HUES64 (cell line): ENCODE measurements around the gene PPP1R9B.

Experiments used
- H3K27ac ChIP-seq: 2 replicates; pipeline ENCODE4 v1.7.0; 2013; ENCODE audit warnings: low read depth, low read length, inconsistent platforms
- H3K27me3 ChIP-seq: 2 replicates; pipeline ENCODE4 v1.6.1; 2013; ENCODE audit warnings: mild to moderate bottlenecking, low read length; ENCODE audit not compliant: insufficient read depth
- H3K36me3 ChIP-seq: 2 replicates; pipeline ENCODE4 v1.6.1; 2013; ENCODE audit warnings: mild to moderate bottlenecking, low read length; ENCODE audit not compliant: insufficient read depth
- H3K4me1 ChIP-seq: 2 replicates; pipeline ENCODE4 v1.6.1; 2013; ENCODE audit warnings: mild to moderate bottlenecking, low read length, moderate library complexity; ENCODE audit not compliant: insufficient read depth
- H3K4me3 ChIP-seq: 2 replicates; pipeline ENCODE4 v1.5.1; 2013; ENCODE audit warnings: mild to moderate bottlenecking, low read length, moderate library complexity
- H3K9ac ChIP-seq: 2 replicates; pipeline ENCODE4 v1.6.1; 2013; ENCODE audit warnings: mild to moderate bottlenecking, low read depth, low read length
- H3K9me3 ChIP-seq: 2 replicates; pipeline ENCODE4 v1.6.1; 2013; ENCODE audit warnings: low read depth, low read length; ENCODE audit not compliant: insufficient read depth
- WGBS: fragments of 150-250, 120-280 bp; methylation state at CpG from one replicate; pipeline ENCODE4 v1.1.7; 2013; ENCODE audit warnings: missing lambda C conversion rate; 5-methylcytosine and 5-hydroxymethylcytosine counted together

The PPP1R9B gene

DNA sequence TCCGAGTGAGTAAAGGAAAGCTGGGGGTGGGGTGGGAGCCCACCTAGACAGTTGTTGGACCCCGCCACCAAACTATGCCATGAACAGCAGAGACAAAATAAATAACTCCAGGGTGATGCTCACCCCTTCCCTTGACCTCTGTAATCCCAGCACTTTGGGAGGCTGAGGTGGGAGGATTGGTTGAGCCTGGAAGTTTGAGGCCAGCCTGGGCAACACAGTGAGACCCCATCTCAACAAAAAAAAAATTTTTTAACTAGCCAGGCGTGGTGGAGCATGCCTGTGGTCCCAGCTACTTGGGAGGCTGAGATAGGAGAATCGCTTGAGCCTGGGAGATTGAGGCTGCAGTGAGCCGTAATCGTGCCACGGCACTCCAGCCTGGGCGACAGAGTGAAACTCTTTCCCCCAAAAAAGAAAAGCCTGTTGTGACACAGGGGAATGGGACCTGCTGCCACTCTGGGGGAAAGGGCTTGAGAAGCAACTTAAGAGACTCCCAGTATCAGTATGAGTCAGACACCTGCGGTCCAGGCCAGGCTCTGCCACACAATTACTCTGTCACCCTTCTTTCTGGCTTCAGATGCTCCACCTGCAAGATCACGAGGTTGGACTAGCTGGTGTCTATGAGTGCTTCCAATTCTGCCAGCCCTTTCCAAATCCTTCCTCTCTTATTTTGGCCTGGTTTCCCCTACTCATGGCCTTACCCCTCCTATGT lies 20.3 kb upstream of the PPP1R9B start:
- H3K36me3 ChIP-seq, result no peaks in the 10 kb centered on the region
- no peak overlapping the region for H3K27ac ChIP-seq
- H3K4me3 ChIP-seq, result no peak overlapping the region
- WGBS, result 93% methylated on average over 10 of the region's 10 CpGs
- no peaks in the 10 kb centered on the region for H3K9me3 ChIP-seq
- H3K9ac ChIP-seq, result no peak overlapping the region
- peaks cover 4% of the 10 kb centered on the region for H3K4me1 ChIP-seq
- no peaks in the 10 kb centered on the region for H3K27me3 ChIP-seq

DNA sequence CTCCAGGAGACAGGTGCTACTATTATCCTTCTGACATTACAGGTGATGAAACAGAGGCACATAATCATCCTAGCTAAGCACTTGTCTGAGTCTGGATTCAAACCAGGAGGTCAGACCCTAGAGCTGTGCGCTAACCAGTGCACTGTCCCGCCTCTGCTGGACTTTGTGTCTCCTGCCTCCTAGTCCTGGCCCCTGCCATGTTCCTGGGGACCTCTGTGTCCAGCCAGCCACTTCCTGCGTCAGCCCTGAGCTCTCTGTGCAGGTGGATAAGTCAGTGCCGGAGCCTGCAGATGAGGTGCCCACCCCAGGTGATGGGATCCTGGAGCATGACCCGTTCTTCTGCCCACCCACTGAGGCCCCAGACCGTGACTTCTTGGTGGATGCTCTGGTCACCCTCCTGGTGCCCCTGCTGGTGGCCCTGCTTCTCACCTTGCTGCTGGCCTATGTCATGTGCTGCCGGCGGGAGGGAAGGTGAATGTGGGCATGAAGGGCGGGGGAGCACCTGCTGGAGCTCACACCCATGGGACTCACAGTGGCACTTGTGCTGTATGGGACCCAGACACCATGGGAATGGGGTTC lies 19.5 kb upstream of the PPP1R9B start:
- Histone ChIP-seq H3K4me1 (peaks cover 4% of the 10 kb centered on the region), H3K9ac (no peak overlapping the region), H3K36me3 (no peaks in the 10 kb centered on the region), H3K27me3 (no peaks in the 10 kb centered on the region), H3K4me3 (no peak overlapping the region), H3K9me3 (no peaks in the 10 kb centered on the region), H3K27ac (no peak overlapping the region)
- WGBS, result 90% methylated on average over 9 of the region's 9 CpGs

DNA sequence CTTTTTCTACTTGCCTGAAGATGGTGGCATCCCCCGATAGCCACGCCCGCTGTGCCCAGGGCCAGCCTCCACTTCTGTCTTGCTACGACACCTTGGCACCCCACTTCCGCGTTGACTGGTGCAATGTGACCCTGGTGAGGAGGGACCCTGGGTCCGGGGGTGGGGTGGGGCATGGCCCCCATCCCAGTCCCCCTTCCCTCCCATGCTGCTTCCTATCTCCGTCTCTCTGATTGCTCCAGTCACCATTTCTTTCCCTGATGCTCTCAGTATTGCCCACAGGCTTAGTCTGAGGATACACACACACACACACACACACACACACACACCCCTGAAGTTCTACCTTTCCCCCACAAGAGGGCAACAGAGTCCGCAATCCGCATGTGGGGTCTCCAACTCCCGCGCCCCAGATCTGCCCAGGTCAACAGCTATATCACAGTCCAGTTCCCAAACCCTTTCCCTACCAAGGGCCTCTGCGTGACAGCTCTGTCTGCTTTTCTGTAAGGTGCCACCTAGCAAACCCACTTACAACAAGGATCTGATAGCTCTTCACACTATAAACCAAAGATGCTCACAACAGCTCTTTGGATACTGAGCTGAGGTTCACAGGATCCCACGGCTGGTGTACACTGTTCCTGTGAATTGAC lies 18.8 kb upstream of the PPP1R9B start:
- H3K4me1 ChIP-seq, result peaks cover 4% of the 10 kb centered on the region
- 54% methylated on average over 14 of the region's 14 CpGs for WGBS
- no peak overlapping the region for H3K9ac ChIP-seq
- H3K27ac ChIP-seq, result no peak overlapping the region
- no peak overlapping the region for H3K4me3 ChIP-seq
- H3K36me3 ChIP-seq, result no peaks in the 10 kb centered on the region
- H3K27me3 ChIP-seq, result no peaks in the 10 kb centered on the region
- H3K9me3 ChIP-seq, result no peaks in the 10 kb centered on the region

DNA sequence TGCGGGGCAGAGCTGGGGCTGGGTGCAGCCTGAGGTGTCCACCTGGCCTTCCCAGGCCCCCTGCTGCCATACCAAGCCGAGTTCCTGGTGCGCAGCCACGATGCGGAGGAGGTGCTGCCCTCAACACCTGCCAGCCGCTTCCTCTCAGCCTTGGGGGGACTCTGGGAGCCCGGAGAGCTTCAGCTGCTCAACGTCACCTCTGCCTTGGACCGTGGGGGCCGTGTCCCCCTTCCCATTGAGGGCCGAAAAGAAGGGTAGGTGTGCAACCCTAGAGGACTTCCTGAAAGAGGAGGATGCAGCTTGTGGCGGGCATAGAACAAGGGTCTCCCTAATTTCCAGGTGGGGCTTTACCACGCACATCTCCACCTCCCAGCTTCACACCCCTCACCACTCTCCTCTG lies 17.8 kb upstream of the PPP1R9B start:
- Histone ChIP-seq H3K4me3 (no peak overlapping the region), H3K9ac (no peak overlapping the region), H3K27ac (no peak overlapping the region), H3K27me3 (no peaks in the 10 kb centered on the region), H3K9me3 (no peaks in the 10 kb centered on the region), H3K36me3 (no peaks in the 10 kb centered on the region), H3K4me1 (no peaks in the 10 kb centered on the region; the same call in none of the 2 replicates)
- 87% methylated on average over 13 of the region's 13 CpGs for WGBS

DNA sequence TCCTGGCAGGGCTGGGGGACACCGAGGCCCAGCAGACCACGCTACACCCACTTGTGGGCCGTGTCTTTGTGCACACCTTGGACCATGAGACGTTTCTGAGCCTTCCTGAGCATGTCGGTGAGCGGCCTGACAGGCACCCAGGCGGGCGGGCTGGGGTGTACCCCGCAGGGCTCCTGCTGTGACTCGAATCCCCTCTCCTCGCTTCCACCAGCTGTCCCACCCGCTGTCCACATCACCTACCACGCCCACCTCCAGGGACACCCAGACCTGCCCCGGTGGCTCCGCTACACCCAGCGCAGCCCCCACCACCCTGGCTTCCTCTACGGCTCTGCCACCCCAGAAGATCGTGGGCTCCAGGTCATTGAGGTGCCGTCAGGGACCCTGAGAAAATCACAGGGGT lies 16.9 kb upstream of the PPP1R9B start:
- Histone ChIP-seq H3K27ac (no peak overlapping the region), H3K9me3 (no peaks in the 10 kb centered on the region), H3K27me3 (no peaks in the 10 kb centered on the region), H3K4me1 (no peaks in the 10 kb centered on the region; the same call in 1 of the 2 replicates), H3K36me3 (no peaks in the 10 kb centered on the region), H3K9ac (no peak overlapping the region), H3K4me3 (no peak overlapping the region)
- WGBS, result 88% methylated on average over 19 of the region's 19 CpGs

DNA sequence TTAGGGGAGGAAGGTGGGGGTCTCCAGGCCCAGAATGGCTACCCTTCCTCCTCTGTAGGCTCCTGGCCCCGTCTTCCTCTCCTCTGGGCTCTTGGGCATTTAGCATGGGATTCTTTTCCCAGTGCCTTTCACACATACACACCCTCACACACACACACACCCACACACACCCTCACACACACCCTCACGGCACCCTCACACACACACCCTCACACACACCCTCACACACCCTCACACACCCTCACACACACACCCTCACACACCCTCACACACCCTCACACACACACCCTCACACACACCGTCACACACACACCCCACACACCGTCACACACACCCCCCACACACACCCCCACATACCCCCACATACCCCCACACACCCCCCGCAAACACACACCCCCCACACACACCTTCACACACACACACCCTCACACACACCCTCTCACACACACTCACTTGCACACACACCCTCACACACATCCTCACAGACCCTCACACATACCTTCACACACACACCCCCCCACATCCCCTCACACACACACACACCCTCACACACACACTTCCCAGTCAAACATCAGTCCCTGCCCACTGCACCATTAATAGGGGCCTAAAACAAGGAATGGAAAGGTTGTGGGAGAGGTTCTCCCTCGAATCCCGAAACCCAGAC lies 16.2 kb upstream of the PPP1R9B start:
- no peak overlapping the region for H3K4me3 ChIP-seq
- WGBS, result 82% methylated on average over 6 of the region's 7 CpGs
- no peak overlapping the region for H3K27ac ChIP-seq
- H3K9me3 ChIP-seq, result no peaks in the 10 kb centered on the region
- H3K4me1 ChIP-seq, result no peaks in the 10 kb centered on the region; the same call in 1 of the 2 replicates
- 0 out of 2 replicates have a peak, but pooled peaks cover 3% of the 10 kb centered on the region for H3K27me3 ChIP-seq
- H3K36me3 ChIP-seq, result no peaks in the 10 kb centered on the region
- H3K9ac ChIP-seq, result no peak overlapping the region

DNA sequence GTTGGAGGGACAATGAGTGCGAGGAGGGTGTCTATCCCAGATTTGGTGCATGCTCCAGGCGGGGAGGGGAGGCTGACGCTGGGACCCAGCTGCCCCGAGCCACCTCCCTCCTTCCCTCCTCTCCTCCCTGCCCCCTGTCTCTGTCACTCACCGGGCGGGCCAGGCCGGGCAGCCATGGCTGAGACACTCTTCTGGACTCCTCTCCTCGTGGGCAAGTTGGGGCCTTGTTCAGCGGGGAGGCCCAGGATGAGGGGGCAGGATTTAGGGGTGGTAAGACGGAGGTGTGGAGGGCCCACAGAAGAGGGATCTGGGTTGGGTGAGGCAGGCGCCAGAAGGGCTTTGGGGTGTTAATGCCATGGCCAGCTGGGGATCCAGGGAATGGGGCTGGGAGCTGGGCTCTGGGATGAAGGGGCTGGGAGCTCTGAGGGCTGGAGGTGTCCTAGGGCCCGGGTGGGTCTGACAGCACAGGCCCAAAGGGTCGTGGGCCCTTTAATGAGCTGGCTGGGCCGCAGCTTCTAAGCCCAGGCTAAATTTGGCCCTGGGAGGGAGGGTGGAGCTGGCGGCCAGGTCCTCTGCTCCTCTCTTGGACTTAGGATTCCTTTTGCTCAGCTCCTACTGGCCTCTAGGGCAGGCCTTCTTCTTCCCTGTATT lies 15.5 kb upstream of the PPP1R9B start, which contains the start of gene SGCA:
TSS of gene SGCA (plus strand) at position 139 of the 651 bp plus-strand sequence. CDS start at position 175, 36 bp downstream.
- Histone ChIP-seq H3K9ac (no peak within 1 kb of the TSS), H3K9me3 (no peaks in the 10 kb centered on the region), H3K27me3 (0 out of 2 replicates have a peak, but pooled peaks cover 3% of the 10 kb centered on the region), H3K4me1 (no peaks in the 10 kb centered on the region; the same call in 1 of the 2 replicates), H3K27ac (no peak within 1 kb of the TSS), H3K36me3 (no peaks in the 10 kb centered on the region), H3K4me3 (no peak within 1 kb of the TSS)
- WGBS, result 64% methylated on average over 15 of the region's 15 CpGs

DNA sequence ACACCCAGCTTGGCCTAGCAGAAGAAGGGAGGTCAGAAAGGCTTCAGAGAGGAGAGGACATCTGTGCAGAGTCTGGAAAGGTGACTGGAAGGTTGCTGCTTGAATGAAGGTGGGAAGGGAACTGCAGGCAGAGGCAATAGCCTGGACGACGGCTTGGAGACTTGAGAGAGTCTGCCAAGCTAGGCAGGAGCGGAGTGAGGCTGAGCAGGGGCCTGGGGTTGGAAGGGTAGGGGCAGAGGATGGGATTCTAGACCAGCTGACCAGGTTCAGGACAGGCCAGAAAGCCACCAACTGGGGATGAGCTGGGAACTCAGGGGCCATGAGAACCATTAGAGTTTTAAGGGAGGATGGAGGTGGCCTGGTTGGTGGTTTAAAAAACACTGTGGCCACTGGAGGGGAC lies 15.0 kb upstream of the PPP1R9B start:
- Histone ChIP-seq H3K9ac (no peak overlapping the region), H3K27ac (no peak overlapping the region), H3K36me3 (no peaks in the 10 kb centered on the region), H3K27me3 (0 out of 2 replicates have a peak, but pooled peaks cover 3% of the 10 kb centered on the region), H3K9me3 (no peaks in the 10 kb centered on the region), H3K4me3 (no peak overlapping the region), H3K4me1 (peaks cover 3% of the 10 kb centered on the region; the same call in 1 of the 2 replicates)
- 90% methylated on average over 3 of the region's 3 CpGs for WGBS

DNA sequence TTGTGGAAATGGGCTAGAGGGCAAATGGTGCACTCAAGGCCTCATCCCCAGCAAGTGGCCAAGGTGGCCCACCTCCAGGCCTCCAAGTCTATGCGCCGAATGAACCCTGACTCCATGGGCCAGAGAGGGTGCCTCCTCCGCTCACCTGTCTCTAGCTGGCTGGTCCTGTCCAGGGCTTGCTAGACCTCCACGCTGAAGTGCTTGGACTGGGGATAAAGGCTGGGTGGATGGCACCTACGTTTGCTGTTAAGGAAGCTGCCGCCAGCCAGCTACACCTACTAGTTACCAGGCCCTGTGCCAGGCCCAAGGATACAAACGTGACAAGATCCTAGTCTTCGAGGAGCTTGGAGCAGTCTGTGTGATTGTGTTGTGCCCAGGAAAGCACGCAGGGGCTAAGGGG lies 14.6 kb upstream of the PPP1R9B start:
- H3K27ac ChIP-seq, result no peak overlapping the region
- no peak overlapping the region for H3K9ac ChIP-seq
- peaks cover 3% of the 10 kb centered on the region; the same call in 1 of the 2 replicates for H3K4me1 ChIP-seq
- H3K9me3 ChIP-seq, result no peaks in the 10 kb centered on the region
- H3K27me3 ChIP-seq, result 0 out of 2 replicates have a peak, but pooled peaks cover 3% of the 10 kb centered on the region
- no peak overlapping the region for H3K4me3 ChIP-seq
- 90% methylated on average over 9 of the region's 9 CpGs for WGBS
- H3K36me3 ChIP-seq, result no peaks in the 10 kb centered on the region

DNA sequence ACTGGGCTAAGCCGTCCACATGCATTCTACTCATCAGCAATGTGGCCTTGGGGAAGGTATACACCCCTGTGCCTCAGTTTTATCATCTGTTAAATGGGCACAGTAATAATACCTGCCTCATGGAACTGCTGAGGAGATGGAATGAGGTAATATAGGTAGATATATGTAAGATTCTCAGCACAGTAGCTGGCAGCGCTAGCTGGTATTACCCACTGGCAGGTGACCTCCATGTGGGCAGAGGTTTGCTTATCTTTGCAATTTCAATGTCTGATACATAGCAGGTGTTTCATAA lies 14.2 kb upstream of the PPP1R9B start:
- no peak overlapping the region for H3K27ac ChIP-seq
- H3K36me3 ChIP-seq, result no peaks in the 10 kb centered on the region
- H3K27me3 ChIP-seq, result 0 out of 2 replicates have a peak, but pooled peaks cover 3% of the 10 kb centered on the region
- H3K9ac ChIP-seq, result no peak overlapping the region
- H3K4me3 ChIP-seq, result no peak overlapping the region
- H3K4me1 ChIP-seq, result peaks cover 3% of the 10 kb centered on the region; the same call in 1 of the 2 replicates
- WGBS, result 90% methylated on average over 2 of the region's 2 CpGs
- no peaks in the 10 kb centered on the region for H3K9me3 ChIP-seq
